HCT116 (cell line): Measurements from ENCODE around the gene C19orf44.
"Not testable (repeated sequence)": the region's sequence is repeated elsewhere in the genome, so short reads cannot be mapped to it uniquely, and the experiment has no call there.

Source experiments
- EZH2phosphoT487 ChIP-seq: fragments of 200-600 bp; IDR thresholded peaks from 2 replicates; pipeline ENCODE4 v1.6.1; 2018; ENCODE audit warnings: antibody characterized with exemption, borderline replicate concordance
- POLR2A ChIP-seq: IDR thresholded peaks from 2 replicates; pipeline ENCODE4 v1.7.0; 2011; ENCODE audit warnings: borderline replicate concordance; ENCODE audit not compliant: insufficient read depth, insufficient read length; ENCODE audit errors: extremely low read depth
- POLR2AphosphoS5 ChIP-seq: IDR thresholded peaks from 2 replicates; pipeline ENCODE4 v1.6.1; 2011; ENCODE audit warnings: mild to moderate bottlenecking, low read depth, low read length, moderate library complexity
- SP1 ChIP-seq: IDR thresholded peaks from 2 replicates; pipeline ENCODE4 v1.6.1; 2012; ENCODE audit warnings: low read depth
- TF ChIP-seq, protein P1 (sequence below), 3 experiments: fragments of 200-600 bp in 1 of 3; sonication (generic) in 1 of 3; IDR thresholded peaks in 2 of 3; conservative IDR thresholded peaks in 1 of 3; 2 replicates each; pipeline ENCODE4 v1.5.1; 2012 to 2017; ENCODE audit warnings: low read depth in 2 of 3, low read length in 2 of 3, antibody characterized with exemption in 1 of 3, borderline replicate concordance in 1 of 3, control low read depth in 1 of 3, mild to moderate bottlenecking in 1 of 3, mixed read lengths in 1 of 3, mixed run types in 1 of 3, moderate library complexity in 1 of 3; ENCODE audit not compliant: insufficient read depth in 1 of 3
- TF ChIP-seq, protein P2 (sequence below): IDR thresholded peaks from 2 replicates; pipeline ENCODE4 v1.6.1; 2012; ENCODE audit warnings: low read depth

DNA sequence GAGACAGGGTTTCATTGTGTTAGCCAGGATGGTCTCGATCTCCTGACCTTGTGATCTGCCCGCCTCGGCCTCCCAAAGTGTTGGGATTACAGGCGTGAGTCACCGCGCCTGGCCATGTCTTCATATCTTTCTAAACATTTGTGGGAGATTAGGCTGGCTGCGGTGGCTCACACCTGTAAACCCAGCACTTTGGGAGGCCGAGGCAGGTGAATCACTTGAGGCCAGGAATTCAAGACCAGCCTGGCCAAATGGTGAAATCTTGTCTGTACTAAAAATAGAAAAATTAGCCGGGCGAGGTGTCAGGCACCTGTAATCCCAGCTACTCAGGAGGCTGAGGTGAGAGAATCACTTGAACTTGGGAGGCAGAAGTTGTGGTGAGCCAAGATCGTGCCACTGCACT, 10.0 kb downstream of the C19orf44 start:
- TF ChIP-seq, protein P1, sequence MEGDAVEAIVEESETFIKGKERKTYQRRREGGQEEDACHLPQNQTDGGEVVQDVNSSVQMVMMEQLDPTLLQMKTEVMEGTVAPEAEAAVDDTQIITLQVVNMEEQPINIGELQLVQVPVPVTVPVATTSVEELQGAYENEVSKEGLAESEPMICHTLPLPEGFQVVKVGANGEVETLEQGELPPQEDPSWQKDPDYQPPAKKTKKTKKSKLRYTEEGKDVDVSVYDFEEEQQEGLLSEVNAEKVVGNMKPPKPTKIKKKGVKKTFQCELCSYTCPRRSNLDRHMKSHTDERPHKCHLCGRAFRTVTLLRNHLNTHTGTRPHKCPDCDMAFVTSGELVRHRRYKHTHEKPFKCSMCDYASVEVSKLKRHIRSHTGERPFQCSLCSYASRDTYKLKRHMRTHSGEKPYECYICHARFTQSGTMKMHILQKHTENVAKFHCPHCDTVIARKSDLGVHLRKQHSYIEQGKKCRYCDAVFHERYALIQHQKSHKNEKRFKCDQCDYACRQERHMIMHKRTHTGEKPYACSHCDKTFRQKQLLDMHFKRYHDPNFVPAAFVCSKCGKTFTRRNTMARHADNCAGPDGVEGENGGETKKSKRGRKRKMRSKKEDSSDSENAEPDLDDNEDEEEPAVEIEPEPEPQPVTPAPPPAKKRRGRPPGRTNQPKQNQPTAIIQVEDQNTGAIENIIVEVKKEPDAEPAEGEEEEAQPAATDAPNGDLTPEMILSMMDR (IDR thresholded peaks at IDR 0.05 in 2 of 3, conservative IDR thresholded peaks at IDR 0.05 in 1 of 3; ENCODE audit: borderline replicate concordance in 1 of 3, insufficient read depth in 1 of 3, low read depth in 2 of 3, low read length in 2 of 3), result not testable (repeated sequence)
- not testable (repeated sequence) for TF ChIP-seq POLR2AphosphoS5, POLR2A, EZH2phosphoT487, SP1
- TF ChIP-seq, protein P2, sequence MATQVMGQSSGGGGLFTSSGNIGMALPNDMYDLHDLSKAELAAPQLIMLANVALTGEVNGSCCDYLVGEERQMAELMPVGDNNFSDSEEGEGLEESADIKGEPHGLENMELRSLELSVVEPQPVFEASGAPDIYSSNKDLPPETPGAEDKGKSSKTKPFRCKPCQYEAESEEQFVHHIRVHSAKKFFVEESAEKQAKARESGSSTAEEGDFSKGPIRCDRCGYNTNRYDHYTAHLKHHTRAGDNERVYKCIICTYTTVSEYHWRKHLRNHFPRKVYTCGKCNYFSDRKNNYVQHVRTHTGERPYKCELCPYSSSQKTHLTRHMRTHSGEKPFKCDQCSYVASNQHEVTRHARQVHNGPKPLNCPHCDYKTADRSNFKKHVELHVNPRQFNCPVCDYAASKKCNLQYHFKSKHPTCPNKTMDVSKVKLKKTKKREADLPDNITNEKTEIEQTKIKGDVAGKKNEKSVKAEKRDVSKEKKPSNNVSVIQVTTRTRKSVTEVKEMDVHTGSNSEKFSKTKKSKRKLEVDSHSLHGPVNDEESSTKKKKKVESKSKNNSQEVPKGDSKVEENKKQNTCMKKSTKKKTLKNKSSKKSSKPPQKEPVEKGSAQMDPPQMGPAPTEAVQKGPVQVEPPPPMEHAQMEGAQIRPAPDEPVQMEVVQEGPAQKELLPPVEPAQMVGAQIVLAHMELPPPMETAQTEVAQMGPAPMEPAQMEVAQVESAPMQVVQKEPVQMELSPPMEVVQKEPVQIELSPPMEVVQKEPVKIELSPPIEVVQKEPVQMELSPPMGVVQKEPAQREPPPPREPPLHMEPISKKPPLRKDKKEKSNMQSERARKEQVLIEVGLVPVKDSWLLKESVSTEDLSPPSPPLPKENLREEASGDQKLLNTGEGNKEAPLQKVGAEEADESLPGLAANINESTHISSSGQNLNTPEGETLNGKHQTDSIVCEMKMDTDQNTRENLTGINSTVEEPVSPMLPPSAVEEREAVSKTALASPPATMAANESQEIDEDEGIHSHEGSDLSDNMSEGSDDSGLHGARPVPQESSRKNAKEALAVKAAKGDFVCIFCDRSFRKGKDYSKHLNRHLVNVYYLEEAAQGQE, result not testable (repeated sequence)
